HT1080 (cell line): ENCODE data around the gene TUBA1B. TPM values are rescaled to one million over a fixed set of nuclear protein-coding genes. Genes with fewer than 3 reads are reported as not detected.
"Not testable (repeated sequence)": the region's sequence is repeated elsewhere in the genome, so short reads cannot be mapped to it uniquely, and the experiment has no call there.

Source experiments
- DNase-seq: peaks from one replicate; pipeline ENCODE4 v3.0.0-alpha.2; 2015; ENCODE audit warnings: low read depth
- polyA plus RNA-seq, 2 experiments: library from polyadenylated mRNA; depleted of rRNA; stranded (reverse); fragments of >200 nt; gene quantifications; 2 replicates each; pipeline ENCODE4 v1.2.3, GENCODE V29; 2015
- total RNA-seq: library from RNA; depleted of rRNA; stranded (reverse); fragments of >200 nt; shearing (Covaris generic); gene quantifications from 2 replicates; pipeline ENCODE4 v1.2.3, GENCODE V29; 2014; rRNA removed

The TUBA1B gene
- 4,519 and 5,260 TPM in 2 replicates for total RNA-seq
- 3,250 and 3,407 TPM in 2 replicates for polyA plus RNA-seq (2015; cell fraction: cytosol; rRNA removed)
- polyA plus RNA-seq (2015; cell fraction: nucleus; rRNA removed): 2,778 and 2,938 TPM in 2 replicates

DNA sequence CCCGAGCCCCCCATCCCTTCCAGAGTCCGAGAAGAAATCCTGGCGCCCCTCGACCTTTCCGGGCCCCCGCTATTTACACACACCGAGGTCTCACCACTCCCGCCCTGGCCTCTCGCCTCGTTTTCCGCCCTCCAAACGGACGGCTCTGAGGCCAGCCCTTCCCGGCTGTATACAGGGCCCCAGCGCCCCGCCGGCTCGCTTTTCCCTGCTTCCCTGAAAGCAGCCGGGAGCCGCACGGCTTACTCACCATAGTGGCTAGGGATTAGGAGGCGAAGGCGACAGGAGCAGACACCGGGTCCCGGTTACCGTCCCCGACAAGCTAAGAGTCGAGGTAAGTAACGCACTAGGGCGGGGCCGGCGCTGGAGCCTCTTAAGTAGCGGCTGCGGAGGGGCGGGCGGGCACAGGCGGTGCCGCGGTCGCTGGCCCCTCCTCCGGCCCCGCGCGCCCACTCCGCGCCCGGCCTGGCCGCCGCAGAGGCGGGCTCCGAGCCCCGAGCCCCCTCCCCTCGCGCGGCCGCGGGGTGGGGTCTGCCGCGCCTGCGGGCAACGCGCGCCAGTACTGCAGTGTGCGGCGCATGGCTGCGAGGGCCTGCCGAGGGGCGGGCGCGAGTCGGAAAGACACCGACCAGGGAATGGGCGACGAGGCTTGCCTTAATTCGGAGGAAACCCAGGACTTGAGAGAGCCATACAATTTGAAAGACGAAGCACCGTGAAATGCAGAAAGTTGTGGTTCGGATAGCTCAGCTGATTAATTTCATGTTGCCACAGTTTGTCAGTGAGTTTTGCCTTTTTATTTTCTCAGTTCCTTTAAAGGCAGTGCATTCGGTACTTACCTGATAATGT, at the start of gene TUBA1B:
TUBA1B (minus strand) TSS at position 345 of the 843 bp plus-strand sequence; CDS start at position 250, 95 bp downstream.
- peak; percentile 79 for DNase-seq

DNA sequence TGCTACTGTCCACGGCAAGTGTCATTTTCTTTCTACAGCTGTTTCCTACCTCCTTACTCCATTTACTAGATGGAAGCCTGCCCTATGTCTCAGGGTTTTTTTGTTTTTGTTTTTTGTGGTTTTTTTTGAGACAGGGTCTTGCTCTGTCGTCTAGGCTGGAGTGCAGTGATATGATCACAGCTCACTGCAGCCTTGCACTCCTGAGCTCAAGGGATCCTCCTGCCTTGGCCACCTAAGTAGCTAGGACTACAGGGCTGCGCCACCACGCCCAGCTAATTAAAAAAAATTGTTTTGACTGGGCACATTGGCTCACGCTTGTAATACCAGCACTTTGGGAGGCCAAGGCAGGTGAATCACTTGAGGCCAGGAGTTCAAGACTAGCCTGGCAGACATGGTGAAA, 43.0 kb upstream of the TUBA1B start:
- DNase-seq: no peak

DNA sequence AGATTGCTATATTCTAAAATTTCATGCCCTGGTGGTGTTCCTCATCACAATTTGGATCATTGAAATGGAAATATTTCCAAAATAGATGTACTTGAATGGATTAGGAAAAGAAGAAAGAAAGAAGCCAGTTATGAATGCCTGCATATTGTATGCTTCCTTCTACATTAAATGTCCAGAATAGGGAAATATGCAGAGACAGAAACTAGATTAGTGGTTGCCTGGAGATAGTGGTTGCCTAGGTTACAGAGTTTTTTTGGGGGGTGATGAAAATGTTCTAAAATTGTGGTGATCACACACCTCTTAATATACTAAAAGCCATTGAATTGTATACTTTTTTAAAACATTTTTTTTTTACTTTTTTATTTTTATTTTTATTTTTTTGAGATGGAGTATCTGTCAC, 39.7 kb upstream of the TUBA1B start:
- no peak for DNase-seq

- no peak for DNase-seq
These were observed 33.9 kb upstream of the TUBA1B start for GRCh38 chr12:49165114-49165513.

DNA sequence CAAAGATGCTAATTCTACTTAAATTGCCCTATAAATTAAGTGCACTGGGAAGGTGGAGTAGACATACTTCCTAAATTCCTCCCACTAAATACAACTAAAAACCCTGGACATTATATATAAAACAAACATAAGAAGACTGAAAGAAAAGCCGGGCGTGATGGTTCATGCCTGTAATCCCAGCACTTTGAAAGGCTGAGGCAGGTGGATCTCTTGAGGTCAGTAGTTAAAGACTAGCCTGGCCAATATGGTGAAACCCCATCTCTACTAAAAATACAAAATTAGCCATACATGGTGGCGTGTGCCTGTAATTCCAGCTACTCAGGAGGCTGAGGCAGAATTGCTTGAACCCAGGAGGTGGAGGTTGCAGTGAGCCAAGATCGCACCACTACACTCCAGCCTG, 30.7 kb upstream of the TUBA1B start:
- not testable (repeated sequence) for DNase-seq

DNA sequence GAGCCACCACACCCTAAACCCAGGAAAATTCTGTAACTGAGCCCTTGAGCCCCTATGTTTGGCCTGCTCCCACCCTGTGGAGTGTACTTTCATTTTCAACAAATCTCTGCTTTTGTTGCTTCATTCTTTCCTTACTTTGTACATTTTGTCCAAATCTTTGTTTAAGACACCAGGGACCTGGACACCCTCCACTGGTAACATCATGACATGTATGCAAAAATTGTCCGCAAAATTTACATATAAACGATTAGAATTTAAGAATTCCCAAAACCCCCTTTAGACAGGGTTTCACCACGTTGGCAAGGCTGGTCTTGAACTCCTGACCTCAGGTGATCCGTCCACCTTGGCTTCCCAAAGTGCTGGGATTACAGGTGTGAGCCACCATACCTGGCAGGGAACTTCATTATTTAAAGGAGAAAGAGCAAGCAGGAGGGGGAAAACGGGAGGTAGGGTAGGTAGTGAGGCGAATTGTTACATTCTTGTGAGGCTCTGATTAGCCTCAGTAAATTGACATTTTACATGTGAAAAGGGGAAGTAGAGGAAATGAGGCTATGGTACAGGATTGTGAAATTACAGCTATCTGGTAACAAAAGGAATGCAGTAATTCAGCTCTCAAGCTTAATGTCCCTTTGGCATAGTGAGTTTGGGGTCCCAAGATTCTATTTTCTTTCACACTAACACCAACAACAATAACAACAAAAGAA, 30.0 kb upstream of the TUBA1B start:
- DNase-seq: no peak

- DNase-seq: no peak
These were observed 29.2 kb upstream of the TUBA1B start for GRCh38 chr12:49160399-49160798.

- DNase-seq: no peak
These were observed 23.0 kb upstream of the TUBA1B start for GRCh38 chr12:49154221-49154620.

DNA sequence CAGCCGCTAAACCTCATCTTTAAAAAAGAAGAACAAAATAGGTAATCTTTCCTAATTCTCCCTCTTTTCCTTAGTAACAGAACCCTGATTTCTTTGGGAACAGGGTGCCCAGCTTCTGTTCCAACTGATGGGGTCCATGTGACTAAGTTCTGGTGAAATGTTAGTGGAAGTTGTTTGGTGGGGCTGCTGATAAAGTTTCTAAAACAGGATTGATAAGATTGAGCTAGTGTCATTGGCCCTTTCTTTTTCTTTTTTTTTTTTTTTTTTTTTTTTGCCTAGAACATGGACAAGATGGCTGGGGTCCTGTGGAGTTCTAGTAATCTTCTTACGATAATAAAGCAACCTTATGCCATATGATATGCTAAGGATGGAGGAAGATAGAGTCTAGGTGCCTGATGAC, 16.2 kb upstream of the TUBA1B start:
- no peak for DNase-seq

DNA sequence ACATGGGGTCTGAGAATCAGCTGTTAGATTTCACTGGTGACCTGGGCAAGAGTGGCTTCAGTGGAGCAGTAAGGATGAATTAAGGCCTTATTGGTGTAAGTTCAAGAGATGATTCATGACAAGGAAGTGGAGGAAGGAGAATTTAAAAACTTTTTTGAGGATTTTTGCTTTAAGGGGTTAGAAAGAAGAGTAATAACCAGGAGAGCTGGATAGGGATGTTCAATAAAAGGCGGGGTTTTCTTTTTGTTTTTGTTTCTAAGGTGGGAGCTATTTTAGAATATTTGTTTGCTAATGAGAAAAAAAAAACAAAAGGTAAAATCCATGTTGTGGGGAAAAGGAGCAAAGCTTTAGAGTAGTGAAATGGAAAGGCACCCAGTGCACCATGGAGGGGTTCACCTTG, 15.2 kb upstream of the TUBA1B start:
- no peak for DNase-seq

DNA sequence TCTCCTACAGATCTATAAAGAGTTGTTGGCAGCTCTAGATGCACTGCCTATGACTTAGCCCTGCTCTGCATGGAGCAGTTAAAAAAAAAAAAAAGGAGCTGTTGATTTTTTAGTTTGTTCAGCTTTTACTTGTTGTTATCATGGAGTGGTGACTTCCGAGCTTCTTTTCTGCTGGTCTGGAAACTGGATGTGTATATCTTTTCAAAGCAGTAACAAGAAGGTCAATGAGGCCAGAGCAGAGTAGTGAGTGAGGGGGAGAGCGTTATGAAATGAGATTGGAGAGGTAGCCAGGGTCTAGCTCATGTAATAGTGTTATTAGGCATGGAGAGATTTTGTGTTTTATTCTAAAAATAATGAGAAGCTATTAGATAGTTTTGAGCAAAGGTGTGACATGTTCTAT, 13.2 kb upstream of the TUBA1B start:
- no peak for DNase-seq

DNA sequence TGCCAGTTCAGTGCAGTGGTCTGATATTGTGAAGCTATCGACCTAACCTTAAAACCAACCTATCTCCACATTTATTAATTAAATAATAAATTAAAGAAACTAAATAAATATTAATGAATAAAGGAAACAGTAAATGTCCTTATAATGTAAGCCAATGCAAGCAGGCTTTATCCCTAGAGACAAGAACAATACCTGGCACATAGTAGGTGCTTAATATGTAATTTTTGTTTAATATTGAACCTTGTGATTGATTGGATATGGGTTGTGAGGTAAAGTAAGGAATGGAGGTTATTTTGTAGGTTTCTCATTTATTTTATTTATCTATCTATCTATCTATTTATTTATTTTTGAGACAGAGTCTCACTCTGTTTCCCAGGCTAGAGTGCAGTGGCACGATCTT, 7.8 kb upstream of the TUBA1B start:
- DNase-seq: no peak

DNA sequence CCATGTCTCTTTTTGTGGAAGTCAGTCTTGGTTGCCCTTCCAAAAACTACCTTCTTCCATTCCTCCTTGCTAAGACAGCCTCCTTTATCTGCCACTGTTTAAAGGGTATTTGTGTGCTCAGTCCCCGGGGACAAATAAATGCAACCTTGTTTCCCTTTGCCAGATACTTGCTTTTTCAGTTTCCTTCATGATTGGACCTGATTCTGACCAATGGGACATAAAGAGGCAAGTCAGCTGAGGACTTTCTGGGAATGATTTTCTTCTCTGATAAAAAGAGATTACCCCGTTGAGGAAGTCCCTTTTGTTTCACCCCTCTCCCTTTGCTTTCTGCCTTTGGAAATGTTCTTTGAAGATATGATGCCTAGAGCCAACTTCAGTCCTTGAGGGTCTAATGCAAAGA, 7.4 kb upstream of the TUBA1B start:
- no peak for DNase-seq

DNA sequence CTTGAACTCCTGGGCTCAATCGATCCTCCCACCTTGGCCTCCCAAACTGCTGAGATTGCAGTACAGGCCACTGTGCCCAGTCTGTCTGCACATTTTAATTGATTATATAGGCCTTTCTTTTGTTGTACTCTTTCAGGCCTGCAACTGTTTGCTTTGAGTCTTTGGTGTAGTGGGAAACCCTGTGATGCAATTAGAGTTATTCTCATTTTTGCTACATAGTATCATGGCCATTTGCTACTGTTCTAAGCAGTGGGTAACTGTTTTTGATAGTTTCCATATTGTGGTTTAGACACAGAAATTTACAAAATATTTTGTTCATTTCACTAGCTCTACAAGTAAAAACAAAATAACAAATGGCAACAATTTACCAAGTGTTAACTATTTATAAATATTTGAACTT, 6.3 kb upstream of the TUBA1B start:
- no peak for DNase-seq

DNA sequence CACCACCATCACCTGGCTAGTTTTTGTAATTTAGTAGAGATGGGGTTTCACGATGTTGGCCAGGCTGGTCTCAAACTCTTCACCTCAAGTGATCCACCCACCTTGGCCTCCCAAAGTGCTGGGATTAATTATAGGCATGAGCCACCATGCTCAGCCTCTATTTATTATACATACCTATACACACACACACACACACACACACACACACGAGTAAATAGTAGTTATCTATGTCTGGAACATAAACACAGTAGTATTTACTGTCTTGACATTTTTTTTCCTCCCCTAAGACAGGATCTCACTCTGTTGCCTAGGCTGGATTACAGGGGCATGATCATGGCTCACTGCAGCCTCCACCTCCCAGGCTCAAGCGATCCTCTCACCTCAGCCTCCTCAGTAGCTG, 5.8 kb upstream of the TUBA1B start:
- DNase-seq: not testable (repeated sequence)

DNA sequence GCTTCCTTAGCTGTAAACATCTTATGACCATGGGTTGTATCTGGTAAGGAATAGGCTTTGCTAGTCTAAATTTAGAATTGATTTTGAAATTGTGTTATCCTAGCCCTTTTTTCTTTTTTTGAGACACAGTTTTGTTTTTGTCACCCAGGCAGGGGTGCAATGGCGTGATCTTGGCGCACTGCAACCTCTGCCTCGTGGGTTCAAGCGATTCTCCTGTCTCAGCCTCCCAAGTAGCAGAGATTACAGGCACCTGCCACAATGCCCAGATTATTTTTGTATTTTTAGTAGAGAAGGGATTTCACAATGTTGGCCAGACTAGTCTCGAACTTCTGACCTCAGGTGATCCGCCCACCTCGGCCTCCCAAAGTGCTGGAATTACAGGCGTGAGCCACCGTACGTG, 2.4 kb upstream of the TUBA1B start:
- no peak for DNase-seq

DNA sequence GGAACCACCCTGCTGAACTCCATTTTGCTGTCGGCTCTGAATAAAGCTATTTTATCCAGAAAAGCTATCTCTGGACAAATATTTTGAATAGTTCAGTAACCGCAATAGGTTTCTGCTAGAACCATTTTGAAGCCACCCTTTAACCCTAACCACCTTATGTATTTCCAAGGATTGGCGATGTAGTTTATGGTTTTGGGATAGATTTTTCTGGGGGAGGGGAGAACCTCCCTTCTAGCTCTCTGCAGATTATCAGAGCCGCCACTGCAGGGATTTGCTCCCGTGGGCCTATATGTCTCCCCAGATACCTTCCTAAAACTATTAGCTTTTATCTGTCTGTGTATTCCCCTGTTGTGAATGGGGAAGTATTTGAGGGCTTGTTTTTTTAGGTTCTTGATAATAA, 1.8 kb upstream of the TUBA1B start:
- no peak for DNase-seq

DNA sequence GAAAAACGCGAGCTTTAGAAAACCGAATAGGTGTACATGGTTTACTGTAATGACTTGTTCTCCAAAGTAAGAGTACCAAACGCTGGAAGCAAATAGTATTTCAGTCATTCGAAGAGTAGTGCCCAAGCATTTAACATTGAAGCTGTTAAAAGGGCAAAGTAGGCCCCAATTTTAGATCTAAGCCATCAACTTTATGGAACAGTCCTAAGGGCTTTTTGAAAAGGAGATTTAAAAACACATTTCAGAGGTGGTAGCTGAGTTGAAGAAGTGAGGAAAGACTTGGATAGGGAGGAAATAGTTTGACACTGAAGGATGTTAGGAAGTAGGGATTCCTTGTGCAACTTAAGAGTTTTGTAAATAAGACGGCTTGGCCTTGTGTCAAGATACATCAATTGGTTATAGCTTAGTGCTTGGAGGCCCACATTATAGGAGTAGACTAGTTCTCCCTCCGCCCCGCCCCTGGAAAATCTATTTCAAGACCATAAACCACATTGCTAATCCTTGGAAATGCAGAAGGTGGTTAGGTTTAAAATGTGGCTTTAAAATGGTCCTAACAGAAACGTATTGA, 783 bp upstream of the TUBA1B start:
- peak; percentile 38 for DNase-seq

GRCh38 chr12:49130151-49131050, 794 bp downstream of the TUBA1B start:
- peak; percentile 93 for DNase-seq

- no peak for DNase-seq
These were observed 1.7 kb downstream of the TUBA1B start for GRCh38 chr12:49129332-49130150.
